ENCODE measurements around the gene AHRR.

The AHRR gene

GRCh38 chr5:333945-334344, 12.4 kb downstream of the AHRR start:
- TF ChIP-seq, protein P1, sequence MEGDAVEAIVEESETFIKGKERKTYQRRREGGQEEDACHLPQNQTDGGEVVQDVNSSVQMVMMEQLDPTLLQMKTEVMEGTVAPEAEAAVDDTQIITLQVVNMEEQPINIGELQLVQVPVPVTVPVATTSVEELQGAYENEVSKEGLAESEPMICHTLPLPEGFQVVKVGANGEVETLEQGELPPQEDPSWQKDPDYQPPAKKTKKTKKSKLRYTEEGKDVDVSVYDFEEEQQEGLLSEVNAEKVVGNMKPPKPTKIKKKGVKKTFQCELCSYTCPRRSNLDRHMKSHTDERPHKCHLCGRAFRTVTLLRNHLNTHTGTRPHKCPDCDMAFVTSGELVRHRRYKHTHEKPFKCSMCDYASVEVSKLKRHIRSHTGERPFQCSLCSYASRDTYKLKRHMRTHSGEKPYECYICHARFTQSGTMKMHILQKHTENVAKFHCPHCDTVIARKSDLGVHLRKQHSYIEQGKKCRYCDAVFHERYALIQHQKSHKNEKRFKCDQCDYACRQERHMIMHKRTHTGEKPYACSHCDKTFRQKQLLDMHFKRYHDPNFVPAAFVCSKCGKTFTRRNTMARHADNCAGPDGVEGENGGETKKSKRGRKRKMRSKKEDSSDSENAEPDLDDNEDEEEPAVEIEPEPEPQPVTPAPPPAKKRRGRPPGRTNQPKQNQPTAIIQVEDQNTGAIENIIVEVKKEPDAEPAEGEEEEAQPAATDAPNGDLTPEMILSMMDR (IDR thresholded peaks at IDR 0.05), result no peak
- Histone ChIP-seq H3K4me3 (no peak overlapping the region), H3K27ac (no peak overlapping the region)
- DNase-seq (ENCODE audit: low spot score), result no peak

DNA sequence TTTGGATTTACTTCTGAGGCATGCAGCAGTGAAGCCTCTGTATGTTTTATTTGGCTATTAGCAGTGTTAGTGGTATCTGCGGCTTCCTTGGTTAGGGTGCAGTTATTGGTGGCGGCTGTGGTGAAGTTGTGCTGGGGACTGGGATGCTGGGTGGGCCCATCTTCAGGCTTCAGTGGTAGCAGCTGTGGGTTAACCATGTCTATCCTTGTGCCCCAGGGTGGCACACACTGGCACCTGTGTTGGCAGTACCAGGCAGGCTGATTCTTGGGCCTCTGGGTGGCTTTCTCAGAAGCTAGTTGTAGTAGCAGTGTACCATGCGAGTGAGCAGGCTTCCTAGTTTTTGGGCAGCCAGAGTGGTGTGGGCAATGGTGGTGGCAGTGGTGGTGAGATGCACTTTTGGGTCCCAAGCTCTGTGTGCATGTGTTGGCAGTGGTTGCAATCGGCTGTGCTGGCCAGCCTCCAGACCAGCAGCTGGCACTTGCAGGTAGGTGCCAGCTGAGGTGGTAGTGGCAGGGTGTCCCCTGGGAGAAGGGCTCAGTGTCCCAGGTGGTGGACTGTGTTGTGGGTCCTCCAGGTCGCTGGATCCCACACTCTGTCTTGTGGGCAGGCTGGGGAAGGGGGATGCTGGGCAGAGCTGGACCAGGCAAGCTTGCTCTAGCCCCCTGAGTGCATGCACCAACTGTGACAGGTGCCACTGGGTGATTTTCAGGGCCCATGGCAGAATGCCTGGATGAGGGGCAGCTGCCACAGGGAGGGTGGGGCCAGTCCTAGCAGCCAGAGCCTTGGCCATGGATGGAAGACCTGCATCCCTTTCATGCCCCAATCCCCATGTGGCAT, 13.6 kb downstream of the AHRR start:
- DNase-seq (ENCODE audit: low spot score), result no peak
- no peak overlapping the region for H3K27ac ChIP-seq
- TF ChIP-seq, protein P1 (IDR thresholded peaks at IDR 0.05), result no peak
- H3K4me3 ChIP-seq, result no peak overlapping the region

- no peak for DNase-seq (ENCODE audit: low spot score)
- Histone ChIP-seq H3K27ac (no peak overlapping the region), H3K4me3 (no peak overlapping the region)
- TF ChIP-seq, protein P1 (IDR thresholded peaks at IDR 0.05), result no peak
Observed at GRCh38 chr5:335740-336038, 14.2 kb downstream of the AHRR start.

- TF ChIP-seq, protein P1 (IDR thresholded peaks at IDR 0.05), result no peak
- Histone ChIP-seq H3K27ac (no peak overlapping the region), H3K4me3 (no peak overlapping the region)
- DNase-seq (ENCODE audit: low spot score), result no peak
Observed at GRCh38 chr5:337563-338130, 16.1 kb downstream of the AHRR start.

DNA sequence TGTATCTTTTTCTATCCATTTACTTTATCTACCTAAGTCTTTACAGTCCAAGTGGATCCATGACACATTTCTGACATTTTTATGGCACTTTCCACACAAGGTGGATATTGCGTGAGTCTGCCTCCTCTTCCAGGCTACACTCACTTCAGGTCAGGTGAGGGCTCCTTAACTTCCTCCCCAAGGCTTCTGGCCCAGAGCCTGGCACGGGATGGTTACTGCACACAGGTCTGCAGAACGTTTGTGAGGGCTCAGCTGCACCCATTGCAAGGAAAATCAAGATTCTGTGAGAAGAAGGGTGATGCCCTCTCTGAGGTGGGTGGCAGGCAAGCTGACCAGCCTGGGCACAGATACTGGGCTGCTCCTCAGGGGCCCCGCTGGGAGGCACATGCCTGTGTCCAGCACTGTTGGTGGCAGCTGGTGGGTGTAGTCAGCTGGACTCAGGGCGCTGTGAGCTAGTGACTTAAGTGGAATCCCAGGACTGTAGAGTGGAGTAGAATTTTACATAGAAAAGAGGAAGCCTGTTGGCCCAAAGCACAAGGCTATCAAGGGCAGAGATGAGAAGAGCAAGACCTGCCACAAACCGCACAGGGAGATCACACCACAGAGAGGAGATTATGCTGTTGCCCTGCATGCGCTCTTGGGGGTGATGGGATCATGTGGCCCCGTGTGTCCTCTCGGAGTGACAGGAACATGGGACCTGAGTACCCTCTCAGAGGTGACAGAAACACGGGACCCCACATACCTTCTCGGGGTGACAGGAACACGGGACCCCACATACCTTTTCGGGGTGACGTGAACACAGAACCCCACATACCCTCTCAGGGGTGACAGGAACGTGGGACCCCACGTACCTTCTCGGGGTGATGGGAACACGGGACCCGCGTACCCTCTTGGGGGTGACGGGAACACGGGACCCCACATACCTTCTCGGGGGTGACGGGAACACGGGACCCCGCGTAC, 21.3 kb downstream of the AHRR start:
- no peak overlapping the region for H3K27ac ChIP-seq
- no peak for DNase-seq (ENCODE audit: low spot score)

GRCh38 chr5:343461-344401, 22.2 kb downstream of the AHRR start:
- H3K27ac ChIP-seq, result no peak overlapping the region
- no peak for DNase-seq (ENCODE audit: low spot score)
- TF ChIP-seq, protein P1 (IDR thresholded peaks at IDR 0.05), result no peak
- H3K4me3 ChIP-seq, result peak overlapping the region; percentile 70

More for the DNA sequence above, 21.3 kb downstream of the AHRR start:
- no peak overlapping the region for H3K4me3 ChIP-seq
- TF ChIP-seq, protein P1 (IDR thresholded peaks at IDR 0.05), result no peak
